Calu3 (cell line): ENCODE data around the gene SAYSD1. TPM values are rescaled to one million over a fixed set of nuclear protein-coding genes. Genes with fewer than 3 reads are reported as not detected.

Experiments
- BruUV-seq: library from RNA; stranded (reverse); fragments of 400-500 nt; replicated peaks from 2 replicates; lab custom pipeline; 2021; lab: Mats Ljungman, UMichigan
- CTCF ChIA-PET: fragments of 300-600 bp; sonication (Branson Sonifier 250); formaldehyde crosslinking; loops from one replicate; lab custom pipeline; 2022; ENCODE audit warnings: antibody characterized with exemption; lab: Charles Lee
- DNase-seq: peaks from one replicate; pipeline ENCODE4 v3.0.0; 2022
- H3K27ac Mint-ChIP-seq: one replicate; pipeline ENCODE4 v1.8.0; 2022; ENCODE audit warnings: mixed read lengths; ENCODE audit not compliant: unreplicated experiment
- H3K27me3 Mint-ChIP-seq: one replicate; pipeline ENCODE4 v1.8.0; 2022; ENCODE audit warnings: mixed read lengths; ENCODE audit not compliant: unreplicated experiment
- H3K36me3 Mint-ChIP-seq: one replicate; pipeline ENCODE4 v1.8.0; 2022; ENCODE audit warnings: mild to moderate bottlenecking, moderate library complexity, mixed read lengths; ENCODE audit not compliant: insufficient read depth, unreplicated experiment
- H3K4me1 Mint-ChIP-seq: one replicate; pipeline ENCODE4 v1.8.0; 2022; ENCODE audit warnings: mild to moderate bottlenecking, low read depth, mixed read lengths; ENCODE audit not compliant: unreplicated experiment
- H3K4me3 Mint-ChIP-seq: one replicate; pipeline ENCODE4 v1.8.0; 2022; ENCODE audit warnings: mild to moderate bottlenecking, low read depth, moderate library complexity, mixed read lengths; ENCODE audit not compliant: unreplicated experiment
- H3K9me3 Mint-ChIP-seq: one replicate; pipeline ENCODE4 v1.8.0; 2022; ENCODE audit warnings: low read depth, mixed read lengths; ENCODE audit not compliant: unreplicated experiment
- intact Hi-C: fragments of 100-400 bp; cut with micrococcal nuclease; formaldehyde crosslinking; loops from one replicate; pipeline ENCODE4 v1.10.0; 2022; ENCODE audit not compliant: unreplicated experiment
- total RNA-seq: library from RNA; stranded (reverse); gene quantifications from 2 replicates; pipeline ENCODE4 v1.2.3, GENCODE V29; 2022
- TF ChIP-seq, protein P1 (sequence below): fragments of 200-600 bp; IDR thresholded peaks from one replicate; pipeline ENCODE4 v1.8.0; 2022; ENCODE audit warnings: antibody characterized with exemption; ENCODE audit not compliant: unreplicated experiment

Gene SAYSD1
- total RNA-seq, 1 experiment from 2014 or later: 23.2 TPM

DNA sequence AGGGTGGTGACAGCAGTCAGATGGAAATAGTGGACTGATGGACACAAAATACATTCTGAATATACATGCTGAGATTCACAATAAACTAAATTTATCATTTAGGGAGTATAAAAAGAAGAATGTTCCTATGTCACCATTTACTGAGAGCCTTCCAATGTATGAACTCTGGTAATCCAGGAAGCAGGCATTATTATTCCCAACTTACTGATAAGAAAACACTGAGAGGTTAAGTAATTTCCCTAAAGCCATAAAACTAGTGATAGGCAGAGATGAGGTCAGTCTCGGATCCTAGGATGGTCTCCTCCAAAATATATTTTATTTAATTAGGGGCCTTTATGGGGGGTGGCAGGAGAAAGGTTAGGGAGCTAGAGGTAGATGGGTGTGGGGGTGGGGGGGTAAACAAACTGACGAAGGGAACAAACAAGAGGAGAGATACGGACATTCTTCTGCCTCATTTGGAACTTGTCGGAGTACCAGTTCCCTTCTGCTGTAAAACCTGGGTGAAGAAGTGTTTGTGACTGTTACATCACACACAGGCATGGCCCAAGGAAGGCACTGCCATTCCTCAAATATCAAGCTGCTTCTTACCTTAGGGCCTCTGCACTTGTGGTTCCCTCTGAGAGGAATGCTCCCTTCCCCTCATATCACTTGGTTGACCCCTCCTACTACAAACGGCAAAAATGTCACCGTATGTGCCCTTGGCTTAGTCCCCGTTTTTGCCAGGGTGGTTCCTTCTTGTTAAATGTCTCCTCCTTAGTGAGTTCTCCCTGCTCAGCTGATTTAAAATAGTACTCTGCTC lies 6.7 kb downstream of the SAYSD1 start:
- TF ChIP-seq, protein P1, sequence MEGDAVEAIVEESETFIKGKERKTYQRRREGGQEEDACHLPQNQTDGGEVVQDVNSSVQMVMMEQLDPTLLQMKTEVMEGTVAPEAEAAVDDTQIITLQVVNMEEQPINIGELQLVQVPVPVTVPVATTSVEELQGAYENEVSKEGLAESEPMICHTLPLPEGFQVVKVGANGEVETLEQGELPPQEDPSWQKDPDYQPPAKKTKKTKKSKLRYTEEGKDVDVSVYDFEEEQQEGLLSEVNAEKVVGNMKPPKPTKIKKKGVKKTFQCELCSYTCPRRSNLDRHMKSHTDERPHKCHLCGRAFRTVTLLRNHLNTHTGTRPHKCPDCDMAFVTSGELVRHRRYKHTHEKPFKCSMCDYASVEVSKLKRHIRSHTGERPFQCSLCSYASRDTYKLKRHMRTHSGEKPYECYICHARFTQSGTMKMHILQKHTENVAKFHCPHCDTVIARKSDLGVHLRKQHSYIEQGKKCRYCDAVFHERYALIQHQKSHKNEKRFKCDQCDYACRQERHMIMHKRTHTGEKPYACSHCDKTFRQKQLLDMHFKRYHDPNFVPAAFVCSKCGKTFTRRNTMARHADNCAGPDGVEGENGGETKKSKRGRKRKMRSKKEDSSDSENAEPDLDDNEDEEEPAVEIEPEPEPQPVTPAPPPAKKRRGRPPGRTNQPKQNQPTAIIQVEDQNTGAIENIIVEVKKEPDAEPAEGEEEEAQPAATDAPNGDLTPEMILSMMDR: no peak
- Mint-ChIP-seq H3K4me3 (no peak overlapping the region), H3K27me3 (no peaks in the 10 kb centered on the region), H3K36me3 (peaks cover 9% of the 10 kb centered on the region), H3K9me3 (no peaks in the 10 kb centered on the region), H3K27ac (no peak overlapping the region), H3K4me1 (peaks cover 8% of the 10 kb centered on the region)
- no TSS peak for BruUV-seq
- no peak for DNase-seq
- CTCF ChIA-PET: no interaction called here
- intact Hi-C loops: no loop called here

DNA sequence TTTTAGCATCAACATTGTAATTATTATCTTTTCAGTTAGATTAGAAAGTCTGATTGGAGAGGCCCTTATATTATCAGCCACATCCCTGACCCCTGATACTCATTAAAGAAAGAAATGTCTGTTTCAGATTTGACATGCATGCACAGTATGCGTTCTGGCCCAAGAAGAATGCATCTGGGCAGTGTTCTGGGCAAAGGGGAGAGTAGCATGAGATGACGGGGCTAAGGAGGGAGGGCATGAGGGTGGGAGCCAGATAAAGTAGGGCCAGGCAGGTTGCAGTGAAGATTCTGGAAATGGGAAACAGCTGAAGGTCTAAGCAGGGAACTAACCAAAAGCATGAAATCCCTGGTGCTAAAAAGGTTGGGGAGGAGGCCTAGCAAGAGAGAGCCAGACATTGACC lies 7.3 kb downstream of the SAYSD1 start:
- DNase-seq: no peak
- no peak overlapping the region for H3K4me3 Mint-ChIP-seq
- H3K4me1 Mint-ChIP-seq: peaks cover 8% of the 10 kb centered on the region
- H3K27me3 Mint-ChIP-seq: no peaks in the 10 kb centered on the region
- no peak overlapping the region for H3K27ac Mint-ChIP-seq
- TF ChIP-seq, protein P1: no peak
- no TSS peak for BruUV-seq
- CTCF ChIA-PET: no interaction called here
- H3K9me3 Mint-ChIP-seq: no peaks in the 10 kb centered on the region
- peaks cover 9% of the 10 kb centered on the region for H3K36me3 Mint-ChIP-seq
- intact Hi-C loops: no loop called here

DNA sequence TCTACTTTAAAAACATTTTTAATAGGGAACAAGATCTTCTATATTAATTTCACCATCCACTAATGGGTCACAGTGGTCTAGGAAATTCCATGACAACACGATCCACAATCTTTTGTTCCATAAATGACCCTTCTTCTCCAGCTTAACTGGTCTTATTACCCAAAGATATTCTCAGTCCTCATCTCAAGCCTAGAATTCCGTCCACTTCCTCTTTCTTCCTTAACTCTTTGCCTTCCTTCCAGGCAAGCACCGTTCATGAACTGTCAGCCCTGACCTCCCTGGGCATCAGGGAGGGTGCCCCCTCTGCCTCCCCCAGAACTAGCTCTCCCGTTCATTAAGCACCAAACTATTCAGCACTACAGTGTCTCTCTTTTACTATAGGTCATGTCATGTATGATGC lies 8.0 kb downstream of the SAYSD1 start:
- CTCF ChIA-PET: no interaction called here
- no peaks in the 10 kb centered on the region for H3K9me3 Mint-ChIP-seq
- no peaks in the 10 kb centered on the region for H3K27me3 Mint-ChIP-seq
- TF ChIP-seq, protein P1: no peak
- intact Hi-C loops: no loop called here
- no peak overlapping the region for H3K4me3 Mint-ChIP-seq
- H3K27ac Mint-ChIP-seq: no peak overlapping the region
- peaks cover 8% of the 10 kb centered on the region for H3K4me1 Mint-ChIP-seq
- no peak for DNase-seq
- no TSS peak for BruUV-seq
- H3K36me3 Mint-ChIP-seq: peaks cover 9% of the 10 kb centered on the region

DNA sequence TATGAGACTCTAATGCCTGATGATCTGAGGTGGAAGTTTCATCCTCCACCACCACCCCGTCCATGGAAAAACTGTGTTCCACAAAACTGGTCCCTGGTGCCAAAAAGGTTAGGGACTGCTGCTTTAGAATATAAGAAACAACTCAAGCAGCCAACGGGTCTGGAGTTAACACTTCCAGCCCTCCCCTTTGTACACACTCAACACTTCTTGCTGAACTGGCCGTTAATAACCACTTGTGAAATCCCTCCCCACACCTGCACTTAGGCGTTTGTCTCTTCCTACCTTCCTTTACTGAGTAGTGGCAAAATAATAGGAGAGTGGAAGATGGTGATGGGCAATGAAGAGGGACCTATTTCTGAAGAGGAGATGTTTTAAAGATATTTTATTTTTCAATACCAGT lies 10.5 kb downstream of the SAYSD1 start:
- H3K4me3 Mint-ChIP-seq: no peak overlapping the region
- BruUV-seq: no TSS peak
- CTCF ChIA-PET: no interaction called here
- no peaks in the 10 kb centered on the region for H3K9me3 Mint-ChIP-seq
- H3K27ac Mint-ChIP-seq: no peak overlapping the region
- no peaks in the 10 kb centered on the region for H3K27me3 Mint-ChIP-seq
- intact Hi-C loops: no loop called here
- H3K36me3 Mint-ChIP-seq: peaks cover 9% of the 10 kb centered on the region
- TF ChIP-seq, protein P1: no peak
- no peak for DNase-seq
- no peaks in the 10 kb centered on the region for H3K4me1 Mint-ChIP-seq
